HG02571 (cell line): ENCODE data around the gene TAF11L14.

Source experiments
- ATAC-seq: cut with Tn5 transposase; IDR thresholded peaks from one replicate; pipeline ENCODE4 v1.9.1; 2021; ENCODE audit warnings: mild to moderate bottlenecking, moderate library complexity; ENCODE audit not compliant: unreplicated experiment

The TAF11L14 gene

GRCh38 chr5:17678751-17679324 is 44.6 kb downstream of the TAF11L14 start:
- ATAC-seq = no peak

- no peak for ATAC-seq
Measured at GRCh38 chr5:17679597-17680203, 45.4 kb downstream of the TAF11L14 start.

- ATAC-seq = no peak
Measured at GRCh38 chr5:17680737-17681136, 46.5 kb downstream of the TAF11L14 start.
